ENCODE data around the gene TRMT6.

- no peak for TF ChIP-seq EP300 (IDR thresholded peaks at IDR 0.05)
- no peak for TF ChIP-seq POLR2A (IDR thresholded peaks at IDR 0.05)
- TF ChIP-seq CTCF (IDR thresholded peaks at IDR 0.05) = no peak
Measured at GRCh38 chr20:5991623-5992441, 41.5 kb upstream of the TRMT6 start.
